Brain microvascular endothelial cell (primary cell): Measurements from ENCODE around the gene POSTN.
"Not testable (repeated sequence)": the region's sequence is repeated elsewhere in the genome, so short reads cannot be mapped to it uniquely, and the experiment has no call there.

Experiments
- DNase-seq: peaks from one replicate; pipeline ENCODE4 v3.0.0-alpha.2; 2020
- H3K27ac ChIP-seq: fragments of 250-450 bp; sonication (Bioruptor Pico); 2 replicates; pipeline ENCODE4 v1.5.1; 2020; ENCODE audit warnings: mild to moderate bottlenecking, moderate library complexity
- H3K27me3 ChIP-seq: fragments of 250-450 bp; sonication (Bioruptor Pico); replicated peaks from 2 replicates; pipeline ENCODE4 v1.5.1; 2020; ENCODE audit warnings: mild to moderate bottlenecking
- H3K36me3 ChIP-seq: fragments of 250-450 bp; sonication (Bioruptor Pico); replicated peaks from 2 replicates; pipeline ENCODE4 v1.5.1; 2020; ENCODE audit warnings: mild to moderate bottlenecking
- H3K4me3 ChIP-seq: 2 replicates; pipeline ENCODE4 v1.5.1; 2011; ENCODE audit warnings: low read depth, mild to moderate bottlenecking, control low read depth, low read length, moderate library complexity
- in situ Hi-C: cut with HindIII; loops from 2 replicates; pipeline ENCODE4 v1.10.0; 2017; ENCODE audit warnings: low sequenced_read_pairs, low pct_ligation_motif_present
- TF ChIP-seq, protein P1 (sequence below): IDR thresholded peaks from 2 replicates; pipeline ENCODE4 v1.5.1; 2011; ENCODE audit warnings: low read depth, mild to moderate bottlenecking, moderate library complexity, low read length, control low read depth, inconsistent platforms; ENCODE audit errors: missing control alignments

Gene POSTN

DNA sequence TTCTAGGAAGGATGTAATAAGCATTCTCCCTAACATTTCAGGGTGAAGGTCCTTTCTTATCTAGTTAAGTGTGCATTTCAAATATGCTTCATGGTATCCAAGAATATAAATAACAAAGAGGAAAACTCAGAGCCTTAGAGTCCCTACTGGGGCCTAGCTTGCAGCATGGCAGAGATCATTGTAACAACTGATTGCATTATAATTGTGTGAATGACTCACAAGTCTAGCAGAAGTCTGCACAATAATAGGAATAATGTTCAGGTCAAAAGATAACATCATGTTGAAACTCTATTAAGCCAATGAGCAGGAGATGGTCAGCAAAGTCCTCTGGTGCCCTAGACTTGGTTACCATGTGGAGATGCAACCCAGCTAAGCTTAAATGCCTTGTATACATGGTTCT is 3.4 kb downstream of the POSTN start:
- TF ChIP-seq, protein P1, sequence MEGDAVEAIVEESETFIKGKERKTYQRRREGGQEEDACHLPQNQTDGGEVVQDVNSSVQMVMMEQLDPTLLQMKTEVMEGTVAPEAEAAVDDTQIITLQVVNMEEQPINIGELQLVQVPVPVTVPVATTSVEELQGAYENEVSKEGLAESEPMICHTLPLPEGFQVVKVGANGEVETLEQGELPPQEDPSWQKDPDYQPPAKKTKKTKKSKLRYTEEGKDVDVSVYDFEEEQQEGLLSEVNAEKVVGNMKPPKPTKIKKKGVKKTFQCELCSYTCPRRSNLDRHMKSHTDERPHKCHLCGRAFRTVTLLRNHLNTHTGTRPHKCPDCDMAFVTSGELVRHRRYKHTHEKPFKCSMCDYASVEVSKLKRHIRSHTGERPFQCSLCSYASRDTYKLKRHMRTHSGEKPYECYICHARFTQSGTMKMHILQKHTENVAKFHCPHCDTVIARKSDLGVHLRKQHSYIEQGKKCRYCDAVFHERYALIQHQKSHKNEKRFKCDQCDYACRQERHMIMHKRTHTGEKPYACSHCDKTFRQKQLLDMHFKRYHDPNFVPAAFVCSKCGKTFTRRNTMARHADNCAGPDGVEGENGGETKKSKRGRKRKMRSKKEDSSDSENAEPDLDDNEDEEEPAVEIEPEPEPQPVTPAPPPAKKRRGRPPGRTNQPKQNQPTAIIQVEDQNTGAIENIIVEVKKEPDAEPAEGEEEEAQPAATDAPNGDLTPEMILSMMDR: no peak
- Histone ChIP-seq H3K27ac (no peak overlapping the region), H3K36me3 (no peaks in the 10 kb centered on the region), H3K27me3 (no peaks in the 10 kb centered on the region), H3K4me3 (no peak overlapping the region)
- in situ Hi-C loops: no loop called here
- DNase-seq: peak; percentile 17

DNA sequence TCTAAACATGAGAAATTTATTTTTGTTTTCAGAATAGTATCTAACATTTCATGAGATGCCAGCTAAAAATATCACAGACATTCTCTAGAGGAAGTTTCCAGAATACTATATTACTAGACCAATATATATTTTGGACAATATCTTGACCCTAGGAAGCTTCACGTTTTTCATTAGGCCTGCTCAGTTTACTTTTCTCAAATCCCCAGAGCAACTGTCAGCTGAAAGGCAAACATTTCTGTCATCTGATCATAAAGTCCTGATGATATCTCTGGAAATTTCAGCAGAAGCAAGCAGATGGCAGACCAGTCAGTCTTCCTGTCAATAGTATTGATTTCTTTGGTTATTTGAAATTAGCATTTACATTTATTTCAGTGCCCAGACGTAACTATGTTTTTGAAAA is 4.0 kb downstream of the POSTN start:
- no peak overlapping the region for H3K4me3 ChIP-seq

DNA sequence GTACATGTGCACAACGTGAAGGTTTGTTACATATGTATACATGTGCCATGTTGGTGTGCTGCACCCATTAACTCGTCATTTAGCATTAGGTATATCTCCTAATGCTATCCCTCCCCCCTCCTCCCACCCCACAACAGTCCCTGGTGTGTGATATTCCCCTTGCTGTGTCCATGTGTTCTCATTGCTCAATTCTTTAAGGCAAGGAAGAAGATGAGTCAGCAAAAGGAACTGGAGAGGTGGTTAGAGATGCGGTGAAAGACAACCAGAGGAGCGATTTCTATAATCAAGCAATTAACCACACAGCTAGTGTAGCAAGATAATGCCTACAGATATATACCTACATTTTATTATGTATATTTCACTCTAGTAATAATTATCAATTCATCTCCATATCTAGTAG is 9.2 kb downstream of the POSTN start:
- H3K36me3 ChIP-seq, DNase-seq, in situ Hi-C loops, H3K4me3 ChIP-seq, H3K27ac ChIP-seq, H3K27me3 ChIP-seq: not testable (repeated sequence)

More for the DNA sequence above, 4.0 kb downstream of the POSTN start:
- TF ChIP-seq, protein P1: no peak
- Histone ChIP-seq H3K27me3 (no peaks in the 10 kb centered on the region), H3K27ac (no peak overlapping the region), H3K36me3 (no peaks in the 10 kb centered on the region)
- DNase-seq: no peak
- in situ Hi-C loops: no loop called here

DNA sequence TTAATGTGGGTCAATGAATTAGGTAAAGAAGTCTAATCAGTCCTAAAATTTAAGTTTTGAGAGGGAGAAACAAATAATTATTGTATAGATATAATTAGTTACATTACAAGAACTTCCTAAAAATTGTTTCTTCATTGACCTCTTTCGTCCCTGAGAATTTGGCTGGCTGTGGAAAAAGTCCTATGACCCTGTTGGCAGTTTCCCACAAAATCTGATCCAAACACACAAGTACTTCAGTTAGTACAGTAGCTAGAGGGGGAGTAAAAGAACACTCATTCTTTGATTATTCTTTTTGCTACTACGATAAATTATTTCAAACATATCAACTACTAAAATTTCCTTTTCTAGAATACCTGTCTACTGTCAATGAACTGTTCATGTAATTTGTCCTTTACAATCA is 11.3 kb downstream of the POSTN start:
- Histone ChIP-seq H3K4me3 (no peak overlapping the region), H3K36me3 (peaks cover 4% of the 10 kb centered on the region), H3K27ac (no peak overlapping the region), H3K27me3 (no peaks in the 10 kb centered on the region)
- DNase-seq: no peak
- TF ChIP-seq, protein P1: no peak
- in situ Hi-C loops: no loop called here

DNA sequence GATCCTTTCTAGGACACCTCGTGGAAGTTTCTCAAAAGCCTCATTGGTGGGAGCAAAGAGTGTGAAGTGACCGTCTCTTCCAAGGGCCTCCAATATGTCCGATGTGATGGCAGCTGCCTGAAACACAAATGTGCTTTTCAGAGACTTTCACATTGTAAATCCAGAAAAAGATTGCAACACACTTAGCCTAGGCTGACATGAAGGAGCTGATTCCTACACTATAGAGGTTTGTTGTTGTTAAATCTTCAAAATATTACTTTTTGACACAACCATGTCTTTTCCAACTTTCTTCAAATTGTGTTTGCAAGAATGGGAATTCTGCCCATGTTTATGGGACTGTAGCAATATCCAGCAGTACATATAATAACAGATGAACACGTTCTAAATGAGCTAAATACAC is 12.4 kb downstream of the POSTN start:
- H3K4me3 ChIP-seq: no peak overlapping the region
- in situ Hi-C loops: no loop called here
- DNase-seq: no peak
- no peaks in the 10 kb centered on the region for H3K27me3 ChIP-seq
- no peak overlapping the region for H3K27ac ChIP-seq
- peaks cover 4% of the 10 kb centered on the region for H3K36me3 ChIP-seq
- TF ChIP-seq, protein P1: no peak

DNA sequence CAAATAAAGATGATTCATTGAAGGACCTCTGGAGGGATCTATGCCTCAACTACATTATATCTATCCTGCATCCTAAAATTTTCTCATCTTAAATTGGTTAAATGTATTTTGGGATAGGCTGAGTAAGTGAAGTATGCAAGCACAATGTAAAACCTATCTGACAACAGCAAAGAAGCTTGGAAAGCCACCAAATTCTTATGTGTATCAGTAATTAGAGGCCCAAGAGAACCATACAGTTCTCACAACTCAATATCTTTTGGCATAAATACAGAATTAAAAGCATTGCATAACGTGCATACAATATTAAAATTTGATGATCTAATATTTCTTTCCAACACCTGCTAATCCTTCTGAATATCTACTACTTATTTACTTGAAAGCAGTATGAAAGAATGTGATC is 13.0 kb downstream of the POSTN start:
- Histone ChIP-seq H3K27me3 (no peaks in the 10 kb centered on the region), H3K27ac (no peak overlapping the region), H3K4me3 (no peak overlapping the region), H3K36me3 (peaks cover 4% of the 10 kb centered on the region)
- TF ChIP-seq, protein P1: no peak
- in situ Hi-C loops: no loop called here
- DNase-seq: no peak
